ENCODE data around the gene SACM1L.

Gene SACM1L

DNA sequence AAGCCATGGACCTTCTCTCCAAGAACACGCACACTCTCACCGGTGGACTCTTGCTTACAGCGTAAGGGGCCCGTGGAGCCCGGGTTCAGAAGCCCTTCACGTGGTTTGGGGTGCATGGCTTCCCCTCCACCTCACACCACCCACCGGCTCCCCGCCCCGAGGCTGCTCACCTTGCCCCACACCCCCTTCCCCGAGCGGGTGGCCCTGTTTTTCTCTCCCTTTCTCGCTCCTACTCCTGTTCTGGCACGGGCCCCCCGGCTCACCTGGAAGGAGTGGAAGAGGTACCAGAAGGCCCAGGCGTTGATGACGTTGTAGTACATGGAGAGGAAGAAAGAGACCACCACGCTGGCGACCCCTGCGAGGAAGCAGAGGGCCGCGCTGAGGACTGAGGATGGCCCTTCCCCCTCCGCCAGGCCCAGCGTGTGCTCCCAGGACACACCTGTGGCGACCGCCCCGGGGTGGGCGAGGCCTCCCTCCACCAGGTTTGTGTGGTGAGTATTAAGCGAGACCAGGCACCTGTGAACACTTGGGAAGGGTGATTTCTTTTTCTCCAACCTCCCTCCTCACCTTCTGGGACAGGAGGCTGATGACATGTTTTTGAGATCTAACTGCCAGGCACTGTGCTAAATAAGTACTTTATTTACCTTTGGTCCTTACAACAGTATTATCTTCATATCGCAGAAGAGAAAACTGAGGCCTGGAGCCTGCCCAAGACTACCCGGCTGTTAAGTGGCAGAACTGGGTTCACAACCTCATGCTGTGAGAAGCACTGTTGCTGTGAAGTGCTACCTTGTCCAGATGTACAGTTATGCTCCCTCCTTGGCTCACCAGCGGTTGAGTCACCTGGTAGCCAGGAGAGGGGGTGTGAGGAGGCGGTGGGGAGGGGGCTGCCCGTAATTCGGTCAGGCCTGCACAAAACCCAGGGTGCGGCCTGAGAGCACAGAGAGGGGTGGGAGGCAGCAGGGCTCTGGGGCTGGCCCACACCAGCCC is 90.8 kb downstream of the SACM1L start:
- H3K27me3 ChIP-seq (ENCODE audit: control insufficient read depth in 2 of 2, insufficient read depth in 2 of 2, low read length in 2 of 2), result no peaks in the 10 kb centered on the region
- H3K9ac ChIP-seq (ENCODE audit: low read depth in 1 of 2, low read length in 2 of 2), result no peak overlapping the region
- no peaks in the 10 kb centered on the region for H3K9me3 ChIP-seq (ENCODE audit: control insufficient read depth in 2 of 2, low read length in 2 of 2)
- no peaks in the 10 kb centered on the region for H3K36me3 ChIP-seq (ENCODE audit: control insufficient read depth in 2 of 2, insufficient read depth in 2 of 2, low read length in 2 of 2)
- peaks cover 0 to 12% of the 10 kb centered on the region in 2 donors for H3K4me1 ChIP-seq (ENCODE audit: control insufficient read depth in 2 of 2, insufficient read depth in 2 of 2, low read length in 2 of 2)
- no peak overlapping the region for H3K27ac ChIP-seq (ENCODE audit: low read depth in 2 of 2, low read length in 2 of 2)
- H3K4me3 ChIP-seq (ENCODE audit: low read length in 2 of 2), result no peak overlapping the region

DNA sequence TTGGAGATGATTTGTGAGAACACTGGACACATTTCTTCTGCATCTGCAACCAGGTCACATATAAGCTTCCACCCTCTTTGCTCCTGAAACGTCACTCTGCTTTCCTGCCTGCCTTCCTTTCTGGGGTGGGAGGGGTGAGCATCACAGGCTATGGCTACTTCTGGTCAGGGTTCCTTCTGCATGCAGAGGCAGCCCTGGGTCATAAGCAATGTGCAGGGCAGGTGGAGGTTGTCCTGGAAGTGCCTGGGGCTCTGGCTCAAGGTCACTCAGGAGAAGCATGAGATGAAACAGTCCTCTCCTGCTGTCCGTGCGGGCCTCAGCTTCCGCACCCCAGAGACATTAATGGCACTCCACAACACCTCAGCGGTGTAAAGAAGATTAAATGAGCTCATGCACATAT is 92.1 kb downstream of the SACM1L start:
- H3K36me3 ChIP-seq (ENCODE audit: control insufficient read depth in 2 of 2, insufficient read depth in 2 of 2, low read length in 2 of 2), result no peaks in the 10 kb centered on the region
- no peaks in the 10 kb centered on the region for H3K27me3 ChIP-seq (ENCODE audit: control insufficient read depth in 2 of 2, insufficient read depth in 2 of 2, low read length in 2 of 2)
- no peak overlapping the region for H3K9ac ChIP-seq (ENCODE audit: low read depth in 1 of 2, low read length in 2 of 2)
- no peaks in the 10 kb centered on the region for H3K9me3 ChIP-seq (ENCODE audit: control insufficient read depth in 2 of 2, low read length in 2 of 2)
- peaks cover 0 to 3% of the 10 kb centered on the region in 2 donors for H3K4me1 ChIP-seq (ENCODE audit: control insufficient read depth in 2 of 2, insufficient read depth in 2 of 2, low read length in 2 of 2)
- H3K4me3 ChIP-seq (ENCODE audit: low read length in 2 of 2), result no peak overlapping the region
- no peak overlapping the region for H3K27ac ChIP-seq (ENCODE audit: low read depth in 2 of 2, low read length in 2 of 2)

GRCh38 chr3:45781841-45782240 is 92.6 kb downstream of the SACM1L start:
- Histone ChIP-seq H3K9ac (ENCODE audit: low read depth in 1 of 2, low read length in 2 of 2) (no peak overlapping the region), H3K27ac (ENCODE audit: low read depth in 2 of 2, low read length in 2 of 2) (no peak overlapping the region), H3K27me3 (ENCODE audit: control insufficient read depth in 2 of 2, insufficient read depth in 2 of 2, low read length in 2 of 2) (no peaks in the 10 kb centered on the region), H3K4me1 (ENCODE audit: control insufficient read depth in 2 of 2, insufficient read depth in 2 of 2, low read length in 2 of 2) (no peaks in the 10 kb centered on the region), H3K4me3 (ENCODE audit: low read length in 2 of 2) (no peak overlapping the region), H3K9me3 (ENCODE audit: control insufficient read depth in 2 of 2, low read length in 2 of 2) (no peaks in the 10 kb centered on the region), H3K36me3 (ENCODE audit: control insufficient read depth in 2 of 2, insufficient read depth in 2 of 2, low read length in 2 of 2) (no peaks in the 10 kb centered on the region)

- H3K27ac ChIP-seq (ENCODE audit: low read depth in 2 of 2, low read length in 2 of 2), result no peak overlapping the region
- no peaks in the 10 kb centered on the region for H3K27me3 ChIP-seq (ENCODE audit: control insufficient read depth in 2 of 2, insufficient read depth in 2 of 2, low read length in 2 of 2)
- no peak overlapping the region for H3K4me3 ChIP-seq (ENCODE audit: low read length in 2 of 2)
- no peaks in the 10 kb centered on the region for H3K9me3 ChIP-seq (ENCODE audit: control insufficient read depth in 2 of 2, low read length in 2 of 2)
- no peaks in the 10 kb centered on the region for H3K4me1 ChIP-seq (ENCODE audit: control insufficient read depth in 2 of 2, insufficient read depth in 2 of 2, low read length in 2 of 2)
- H3K9ac ChIP-seq (ENCODE audit: low read depth in 1 of 2, low read length in 2 of 2), result no peak overlapping the region
- no peaks in the 10 kb centered on the region for H3K36me3 ChIP-seq (ENCODE audit: control insufficient read depth in 2 of 2, insufficient read depth in 2 of 2, low read length in 2 of 2)
These were observed 93.2 kb downstream of the SACM1L start for GRCh38 chr3:45782381-45782780.

- Histone ChIP-seq H3K36me3 (ENCODE audit: control insufficient read depth in 2 of 2, insufficient read depth in 2 of 2, low read length in 2 of 2) (no peaks in the 10 kb centered on the region), H3K27ac (ENCODE audit: low read depth in 2 of 2, low read length in 2 of 2) (no peak overlapping the region), H3K27me3 (ENCODE audit: control insufficient read depth in 2 of 2, insufficient read depth in 2 of 2, low read length in 2 of 2) (no peaks in the 10 kb centered on the region)
These were observed 94.5 kb downstream of the SACM1L start for GRCh38 chr3:45783667-45784066.

DNA sequence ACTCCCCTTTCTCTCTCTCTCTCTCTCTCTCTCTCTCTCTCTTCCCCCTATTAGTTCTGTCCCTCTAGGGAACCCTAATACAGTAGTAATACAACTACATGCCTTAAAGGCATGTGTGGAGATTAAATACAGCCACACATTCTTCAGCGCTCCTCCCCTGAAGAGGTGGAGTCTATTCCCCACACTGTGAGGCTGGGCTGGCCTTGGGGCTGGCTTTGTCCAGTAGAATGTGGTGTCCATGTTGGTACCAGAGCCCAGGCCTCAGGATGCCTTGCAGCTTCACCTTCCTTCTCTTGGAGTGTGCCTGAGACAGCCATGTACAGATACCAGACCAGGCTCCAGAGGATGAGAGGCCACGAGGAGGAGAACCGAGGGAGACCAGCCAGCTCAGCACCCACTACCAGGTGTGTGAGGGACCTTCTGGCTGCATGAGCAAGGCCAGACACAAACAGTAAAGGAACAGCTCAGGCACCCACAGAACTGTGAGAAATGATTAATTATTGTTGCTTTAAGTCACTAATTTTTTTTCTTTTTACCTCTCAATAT is 96.5 kb downstream of the SACM1L start:
- no peaks in the 10 kb centered on the region for H3K27me3 ChIP-seq (ENCODE audit: control insufficient read depth in 2 of 2, insufficient read depth in 2 of 2, low read length in 2 of 2)
- H3K27ac ChIP-seq (ENCODE audit: low read depth in 2 of 2, low read length in 2 of 2), result no peak overlapping the region
- no peaks in the 10 kb centered on the region for H3K36me3 ChIP-seq (ENCODE audit: control insufficient read depth in 2 of 2, insufficient read depth in 2 of 2, low read length in 2 of 2)
- no peaks in the 10 kb centered on the region for H3K4me1 ChIP-seq (ENCODE audit: control insufficient read depth in 2 of 2, insufficient read depth in 2 of 2, low read length in 2 of 2)
- H3K9ac ChIP-seq (ENCODE audit: low read depth in 1 of 2, low read length in 2 of 2), result no peak overlapping the region
- H3K4me3 ChIP-seq (ENCODE audit: low read length in 2 of 2), result no peak overlapping the region
- no peaks in the 10 kb centered on the region for H3K9me3 ChIP-seq (ENCODE audit: control insufficient read depth in 2 of 2, low read length in 2 of 2)

More at GRCh38 chr3:45783667-45784066, 94.5 kb downstream of the SACM1L start:
- H3K4me3 ChIP-seq (ENCODE audit: low read length in 2 of 2), result no peak overlapping the region
- H3K9me3 ChIP-seq (ENCODE audit: control insufficient read depth in 2 of 2, low read length in 2 of 2), result no peaks in the 10 kb centered on the region
- no peaks in the 10 kb centered on the region for H3K4me1 ChIP-seq (ENCODE audit: control insufficient read depth in 2 of 2, insufficient read depth in 2 of 2, low read length in 2 of 2)
- no peak overlapping the region for H3K9ac ChIP-seq (ENCODE audit: low read depth in 1 of 2, low read length in 2 of 2)

GRCh38 chr3:45786801-45787495 is 97.8 kb downstream of the SACM1L start:
- Histone ChIP-seq H3K4me1 (ENCODE audit: control insufficient read depth in 2 of 2, insufficient read depth in 2 of 2, low read length in 2 of 2) (no peaks in the 10 kb centered on the region), H3K9me3 (ENCODE audit: control insufficient read depth in 2 of 2, low read length in 2 of 2) (no peaks in the 10 kb centered on the region), H3K4me3 (ENCODE audit: low read length in 2 of 2) (no peak overlapping the region), H3K36me3 (ENCODE audit: control insufficient read depth in 2 of 2, insufficient read depth in 2 of 2, low read length in 2 of 2) (no peaks in the 10 kb centered on the region), H3K27me3 (ENCODE audit: control insufficient read depth in 2 of 2, insufficient read depth in 2 of 2, low read length in 2 of 2) (no peaks in the 10 kb centered on the region), H3K9ac (ENCODE audit: low read depth in 1 of 2, low read length in 2 of 2) (no peak overlapping the region), H3K27ac (ENCODE audit: low read depth in 2 of 2, low read length in 2 of 2) (no peak overlapping the region)

- Histone ChIP-seq H3K4me3 (ENCODE audit: low read length in 2 of 2) (no peak overlapping the region), H3K9me3 (ENCODE audit: control insufficient read depth in 2 of 2, low read length in 2 of 2) (no peaks in the 10 kb centered on the region), H3K27ac (ENCODE audit: low read depth in 2 of 2, low read length in 2 of 2) (no peak overlapping the region)
These were observed 98.4 kb downstream of the SACM1L start for GRCh38 chr3:45787551-45787950.

DNA sequence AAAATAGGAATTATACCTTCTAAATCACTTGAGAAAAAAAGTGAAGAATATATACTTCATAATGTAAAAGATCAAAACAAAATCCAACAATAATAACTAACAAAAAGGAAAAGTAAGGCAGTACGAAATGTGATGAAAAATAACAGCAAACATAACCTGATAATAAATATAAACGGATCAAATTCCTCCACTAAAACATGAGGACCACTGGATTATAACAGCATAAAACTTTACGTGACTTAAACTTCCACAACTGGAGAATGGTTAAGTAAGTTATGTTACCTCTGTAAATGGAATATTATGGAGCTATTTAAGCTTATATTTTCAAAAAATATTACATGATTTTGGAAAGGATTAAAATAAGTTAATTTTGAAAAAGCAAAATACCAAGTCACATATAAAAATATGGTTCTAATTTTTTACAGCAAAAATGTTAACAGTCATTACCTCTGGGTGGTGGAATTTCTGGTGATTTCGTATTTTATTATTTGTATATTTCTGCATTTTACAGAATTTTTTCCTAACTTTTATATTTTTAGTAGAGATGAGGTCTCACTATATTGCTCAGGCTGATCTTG is 100.1 kb downstream of the SACM1L start:
- Histone ChIP-seq H3K4me3 (ENCODE audit: low read length in 2 of 2) (no peak overlapping the region), H3K9me3 (ENCODE audit: control insufficient read depth in 2 of 2, low read length in 2 of 2) (no peaks in the 10 kb centered on the region), H3K4me1 (ENCODE audit: control insufficient read depth in 2 of 2, insufficient read depth in 2 of 2, low read length in 2 of 2) (no peaks in the 10 kb centered on the region), H3K27ac (ENCODE audit: low read depth in 2 of 2, low read length in 2 of 2) (no peak overlapping the region), H3K36me3 (ENCODE audit: control insufficient read depth in 2 of 2, insufficient read depth in 2 of 2, low read length in 2 of 2) (no peaks in the 10 kb centered on the region), H3K9ac (ENCODE audit: low read depth in 1 of 2, low read length in 2 of 2) (no peak overlapping the region), H3K27me3 (ENCODE audit: control insufficient read depth in 2 of 2, insufficient read depth in 2 of 2, low read length in 2 of 2) (peaks cover 0 to 7% of the 10 kb centered on the region in 2 donors)

More at GRCh38 chr3:45787551-45787950, 98.4 kb downstream of the SACM1L start:
- Histone ChIP-seq H3K27me3 (ENCODE audit: control insufficient read depth in 2 of 2, insufficient read depth in 2 of 2, low read length in 2 of 2) (no peaks in the 10 kb centered on the region), H3K9ac (ENCODE audit: low read depth in 1 of 2, low read length in 2 of 2) (no peak overlapping the region), H3K36me3 (ENCODE audit: control insufficient read depth in 2 of 2, insufficient read depth in 2 of 2, low read length in 2 of 2) (no peaks in the 10 kb centered on the region), H3K4me1 (ENCODE audit: control insufficient read depth in 2 of 2, insufficient read depth in 2 of 2, low read length in 2 of 2) (no peaks in the 10 kb centered on the region)

DNA sequence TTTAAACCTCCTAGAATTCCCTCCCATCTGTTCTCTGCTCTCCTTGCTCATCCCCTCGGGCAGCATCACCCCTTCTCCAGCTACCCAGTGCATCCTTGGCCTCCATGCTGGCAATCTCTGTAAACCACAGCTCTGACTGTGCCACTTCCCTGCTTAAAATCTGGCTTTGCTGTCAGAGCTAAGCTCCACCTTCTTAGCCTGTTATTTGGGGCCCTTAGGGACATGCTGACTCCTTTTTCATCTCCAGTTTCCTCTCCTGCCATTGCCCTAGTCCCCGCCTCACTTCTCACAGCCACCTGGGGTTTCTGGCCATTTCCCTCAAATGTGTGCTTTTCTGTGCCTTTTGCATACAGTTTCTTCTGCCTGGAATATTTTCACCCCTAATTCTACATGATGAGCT is 101.4 kb downstream of the SACM1L start:
- no peaks in the 10 kb centered on the region for H3K4me1 ChIP-seq (ENCODE audit: control insufficient read depth in 2 of 2, insufficient read depth in 2 of 2, low read length in 2 of 2)
- H3K9me3 ChIP-seq (ENCODE audit: control insufficient read depth in 2 of 2, low read length in 2 of 2), result no peaks in the 10 kb centered on the region
- no peak overlapping the region for H3K27ac ChIP-seq (ENCODE audit: low read depth in 2 of 2, low read length in 2 of 2)

More for the DNA sequence above, 101.4 kb downstream of the SACM1L start:
- Histone ChIP-seq H3K4me3 (ENCODE audit: low read length in 2 of 2) (no peak overlapping the region), H3K9ac (ENCODE audit: low read depth in 1 of 2, low read length in 2 of 2) (no peak overlapping the region), H3K27me3 (ENCODE audit: control insufficient read depth in 2 of 2, insufficient read depth in 2 of 2, low read length in 2 of 2) (peaks cover 2 to 12% of the 10 kb centered on the region in 2 donors), H3K36me3 (ENCODE audit: control insufficient read depth in 2 of 2, insufficient read depth in 2 of 2, low read length in 2 of 2) (no peaks in the 10 kb centered on the region)
